H9 (cell line): ENCODE data around the gene PDE8A. TPM values are rescaled to one million over a fixed set of nuclear protein-coding genes. Genes with fewer than 3 reads are reported as not detected.

Experiments used
- DNase-seq: peaks from one replicate; pipeline ENCODE4 v3.0.0-alpha.2; 2017
- H2AFZ ChIP-seq: one replicate; pipeline ENCODE4 v1.6.1; 2013; ENCODE audit warnings: mild to moderate bottlenecking, low read length, control low read depth, moderate library complexity
- H2AK5ac ChIP-seq: 2 replicates; pipeline ENCODE4 v1.6.1; 2013; ENCODE audit warnings: low read length, control low read depth, mixed read lengths; ENCODE audit not compliant: insufficient read length
- H2BK120ac ChIP-seq: one replicate; pipeline ENCODE4 v1.6.1; 2013; ENCODE audit warnings: low read depth, mild to moderate bottlenecking, low read length, control low read depth, inconsistent platforms; ENCODE audit not compliant: poor library complexity, severe bottlenecking
- H2BK12ac ChIP-seq: 2 replicates; pipeline ENCODE4 v1.6.1; 2013; ENCODE audit warnings: low read length, control low read depth, mixed read lengths, low read depth; ENCODE audit not compliant: insufficient read length
- H2BK15ac ChIP-seq: 2 replicates; pipeline ENCODE4 v1.6.1; 2013; ENCODE audit warnings: low read depth, low read length, control low read depth
- H2BK20ac ChIP-seq: one replicate; pipeline ENCODE4 v1.6.1; 2013; ENCODE audit warnings: low read depth, mild to moderate bottlenecking, low read length, control low read depth, inconsistent platforms; ENCODE audit not compliant: poor library complexity, severe bottlenecking
- H2BK5ac ChIP-seq: 2 replicates; pipeline ENCODE4 v1.6.1; 2013; ENCODE audit warnings: low read length, control low read depth, mixed read lengths; ENCODE audit not compliant: insufficient read length
- H3K14ac ChIP-seq: 2 replicates; pipeline ENCODE4 v1.6.1; 2013; ENCODE audit warnings: low read length, control low read depth; ENCODE audit not compliant: insufficient read depth
- H3K18ac ChIP-seq: 2 replicates; pipeline ENCODE4 v1.6.1; 2013; ENCODE audit warnings: low read depth, mild to moderate bottlenecking, mixed read lengths, low read length, control low read depth; ENCODE audit not compliant: insufficient read length
- H3K23ac ChIP-seq: 2 replicates; pipeline ENCODE4 v1.6.1; 2013; ENCODE audit warnings: low read length, control low read depth, mixed read lengths, low read depth; ENCODE audit not compliant: insufficient read length
- H3K23me2 ChIP-seq: 2 replicates; pipeline ENCODE4 v1.6.1; 2013; ENCODE audit warnings: low read depth, mild to moderate bottlenecking, mixed read lengths, low read length, control low read depth; ENCODE audit not compliant: insufficient read length, poor library complexity, severe bottlenecking
- H3K27ac ChIP-seq: 2 replicates; pipeline ENCODE4 v1.5.1; 2013; ENCODE audit warnings: low read length, control low read depth, mixed read lengths, low read depth; ENCODE audit not compliant: insufficient read length
- H3K27me3 ChIP-seq: 2 replicates; pipeline ENCODE4 v1.6.1; 2013; ENCODE audit warnings: low read length, control low read depth, inconsistent platforms; ENCODE audit not compliant: insufficient read depth
- H3K4ac ChIP-seq: 2 replicates; pipeline ENCODE4 v1.6.1; 2013; ENCODE audit warnings: low read depth, mild to moderate bottlenecking, control low read depth, inconsistent platforms, low read length, moderate library complexity
- H3K4me1 ChIP-seq: 2 replicates; pipeline ENCODE4 v1.6.1; 2013; ENCODE audit warnings: low read length, control low read depth, inconsistent platforms; ENCODE audit not compliant: insufficient read depth
- H3K4me2 ChIP-seq: 2 replicates; pipeline ENCODE4 v1.6.1; 2013; ENCODE audit warnings: low read length, control low read depth, mixed read lengths; ENCODE audit not compliant: insufficient read length, insufficient read depth
- H3K56ac ChIP-seq: 2 replicates; pipeline ENCODE4 v1.6.1; 2013; ENCODE audit warnings: low read depth, mild to moderate bottlenecking, mixed read lengths, low read length, control low read depth; ENCODE audit not compliant: insufficient read length
- H3K79me1 ChIP-seq: 2 replicates; pipeline ENCODE4 v1.6.1; 2013; ENCODE audit warnings: low read depth, mild to moderate bottlenecking, moderate library complexity, low read length, control low read depth, inconsistent platforms; ENCODE audit not compliant: insufficient read depth, poor library complexity, severe bottlenecking
- H3K79me2 ChIP-seq: 2 replicates; pipeline ENCODE4 v1.6.1; 2013; ENCODE audit warnings: low read length, control low read depth, inconsistent platforms; ENCODE audit not compliant: insufficient read depth
- H3K9ac ChIP-seq: 2 replicates; pipeline ENCODE4 v1.6.1; 2013; ENCODE audit warnings: low read length, control low read depth, mixed read lengths; ENCODE audit not compliant: insufficient read length; ENCODE audit errors: extremely low read depth
- H3K9me3 ChIP-seq: one replicate; pipeline ENCODE4 v1.6.1; 2013; ENCODE audit warnings: low read depth, low read length, inconsistent platforms; ENCODE audit not compliant: control insufficient read depth
- H3T11ph ChIP-seq: one replicate; pipeline ENCODE4 v1.6.1; 2013; ENCODE audit warnings: mild to moderate bottlenecking, low read length, control low read depth, inconsistent platforms
- H4K20me1 ChIP-seq: one replicate; pipeline ENCODE4 v1.6.1; 2013; ENCODE audit not compliant: control insufficient read depth, insufficient read length, insufficient read depth
- H4K5ac ChIP-seq: 2 replicates; pipeline ENCODE4 v1.6.1; 2013; ENCODE audit warnings: low read depth, mild to moderate bottlenecking, mixed read lengths, low read length, control low read depth; ENCODE audit not compliant: insufficient read length
- H4K8ac ChIP-seq: replicated peaks from 2 replicates; pipeline ENCODE4 v1.6.1; 2013; ENCODE audit warnings: low read length, control low read depth, mixed read lengths, low read depth; ENCODE audit not compliant: insufficient read length
- H4K91ac ChIP-seq: 2 replicates; pipeline ENCODE4 v1.6.1; 2013; ENCODE audit warnings: low read depth, mild to moderate bottlenecking, moderate library complexity, mixed read lengths, low read length, control low read depth; ENCODE audit not compliant: insufficient read length
- H3K27ac Mint-ChIP-seq, 3 experiments: 2 replicates in 2 of 3; 3 replicates in 1 of 3; pipeline ENCODE4 v1.8.0; 2020 to 2021; ENCODE audit warnings: mixed read lengths in 3 of 3, mild to moderate bottlenecking in 1 of 3, moderate library complexity in 1 of 3
- H3K27me3 Mint-ChIP-seq: 2 replicates; pipeline ENCODE4 v1.8.0; 2021; ENCODE audit warnings: low read depth, mild to moderate bottlenecking, moderate library complexity, mixed read lengths
- H3K36me3 Mint-ChIP-seq, 3 experiments: 2 replicates in 2 of 3; 3 replicates in 1 of 3; pipeline ENCODE4 v1.8.0; 2020 to 2021; ENCODE audit warnings: low read depth in 3 of 3, mixed read lengths in 3 of 3; ENCODE audit not compliant: insufficient read depth in 1 of 3
- H3K4me1 Mint-ChIP-seq, 2 experiments: 2 replicates each; pipeline ENCODE4 v1.8.0; 2020; ENCODE audit warnings: mixed read lengths in 2 of 2
- H3K4me3 Mint-ChIP-seq, 2 experiments: 2 replicates in 1 of 2; 3 replicates in 1 of 2; pipeline ENCODE4 v1.8.0; 2020 to 2021; ENCODE audit warnings: mild to moderate bottlenecking in 2 of 2, mixed read lengths in 2 of 2, moderate library complexity in 1 of 2
- H3K9me3 Mint-ChIP-seq, 2 experiments: 2 replicates in 1 of 2; 3 replicates in 1 of 2; pipeline ENCODE4 v1.8.0; 2020; ENCODE audit warnings: mild to moderate bottlenecking in 2 of 2, mixed read lengths in 2 of 2, moderate library complexity in 1 of 2
- WGBS: extraction: QIAGEN DNeasy Blood & Tissue Kit; methylation state at CpG from one replicate; pipeline ENCODE4 v1.1.7; 2013; ENCODE audit warnings: missing lambda C conversion rate, low lambda C conversion rate, mixed read lengths; ENCODE audit not compliant: insufficient read length; ENCODE audit errors: extremely low coverage; 5-methylcytosine and 5-hydroxymethylcytosine counted together
- total RNA-seq: library from RNA; stranded (reverse); gene quantifications from 2 replicates; pipeline ENCODE4 v1.2.1, GENCODE V29; 2021
- TF ChIP-seq, protein P1 (sequence below): fragments of 200-600 bp; sonication (generic); conservative IDR thresholded peaks from 3 replicates; pipeline ENCODE4 v1.8.0; 2021; ENCODE audit warnings: antibody characterized with exemption, mild to moderate bottlenecking

Gene PDE8A
- total RNA-seq, 1 experiment from 2014 or later: 9.3 TPM

DNA sequence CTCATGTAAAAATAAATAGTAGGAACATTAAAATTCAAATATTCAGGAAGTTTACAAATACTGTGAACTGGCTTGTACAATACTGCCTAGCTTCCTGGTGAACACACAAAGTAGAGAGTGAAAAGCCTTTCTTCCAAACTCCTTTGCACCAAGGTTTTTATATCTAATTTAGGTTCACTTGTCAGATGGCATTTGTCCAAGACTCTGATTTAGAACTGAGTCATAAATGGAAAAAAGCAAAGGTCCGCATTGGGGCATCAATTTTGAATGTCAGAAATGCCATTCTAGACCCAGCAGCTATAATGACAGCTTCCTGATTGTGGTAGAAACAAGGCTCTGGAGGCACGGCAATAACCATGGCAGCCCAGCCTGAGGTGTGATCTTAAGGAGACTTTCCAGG is 160.7 kb downstream of the PDE8A start:
- H3K9me3 Mint-ChIP-seq: no peaks in the 10 kb centered on the region

More for the DNA sequence above, 160.7 kb downstream of the PDE8A start:
- H3K23me2 ChIP-seq: no peaks in the 10 kb centered on the region
- no peaks in the 10 kb centered on the region for H3K4me1 ChIP-seq
- no peaks in the 10 kb centered on the region for H3K9me3 ChIP-seq
- H2AK5ac ChIP-seq: no peak overlapping the region
- no peak overlapping the region for H4K5ac ChIP-seq
- H2BK5ac ChIP-seq: no peak overlapping the region
- no peak overlapping the region for H3K56ac ChIP-seq
- H4K91ac ChIP-seq: no peak overlapping the region
- H2BK12ac ChIP-seq: no peak overlapping the region
- H3K79me1 ChIP-seq: no peaks in the 10 kb centered on the region
- no peaks in the 10 kb centered on the region for H4K20me1 ChIP-seq
- H4K8ac ChIP-seq: no peak overlapping the region
- H3K9ac ChIP-seq: no peak overlapping the region
- H2BK15ac ChIP-seq: no peak overlapping the region
- no peak overlapping the region for H2BK20ac ChIP-seq
- TF ChIP-seq, protein P1, sequence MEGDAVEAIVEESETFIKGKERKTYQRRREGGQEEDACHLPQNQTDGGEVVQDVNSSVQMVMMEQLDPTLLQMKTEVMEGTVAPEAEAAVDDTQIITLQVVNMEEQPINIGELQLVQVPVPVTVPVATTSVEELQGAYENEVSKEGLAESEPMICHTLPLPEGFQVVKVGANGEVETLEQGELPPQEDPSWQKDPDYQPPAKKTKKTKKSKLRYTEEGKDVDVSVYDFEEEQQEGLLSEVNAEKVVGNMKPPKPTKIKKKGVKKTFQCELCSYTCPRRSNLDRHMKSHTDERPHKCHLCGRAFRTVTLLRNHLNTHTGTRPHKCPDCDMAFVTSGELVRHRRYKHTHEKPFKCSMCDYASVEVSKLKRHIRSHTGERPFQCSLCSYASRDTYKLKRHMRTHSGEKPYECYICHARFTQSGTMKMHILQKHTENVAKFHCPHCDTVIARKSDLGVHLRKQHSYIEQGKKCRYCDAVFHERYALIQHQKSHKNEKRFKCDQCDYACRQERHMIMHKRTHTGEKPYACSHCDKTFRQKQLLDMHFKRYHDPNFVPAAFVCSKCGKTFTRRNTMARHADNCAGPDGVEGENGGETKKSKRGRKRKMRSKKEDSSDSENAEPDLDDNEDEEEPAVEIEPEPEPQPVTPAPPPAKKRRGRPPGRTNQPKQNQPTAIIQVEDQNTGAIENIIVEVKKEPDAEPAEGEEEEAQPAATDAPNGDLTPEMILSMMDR: no peak
- no peak overlapping the region for H3K18ac ChIP-seq
- H2AFZ ChIP-seq: no peak overlapping the region
- no peak overlapping the region for H3K4me2 ChIP-seq
- Mint-ChIP-seq H3K4me3 (no peak overlapping the region), H3K36me3 (peaks cover 0 to 2% (median 0%) of the 10 kb centered on the region in 3 experiments; a peak in 1 of 7 replicates), H3K4me1 (peaks cover 6 to 9% of the 10 kb centered on the region in 2 experiments), H3K27ac (no peak overlapping the region), H3K27me3 (no peaks in the 10 kb centered on the region)
- H3K27ac ChIP-seq: no peak overlapping the region
- no peak overlapping the region for H3K4ac ChIP-seq
- H3K27me3 ChIP-seq: no peaks in the 10 kb centered on the region
- H3K79me2 ChIP-seq: no peaks in the 10 kb centered on the region
- H3T11ph ChIP-seq: no peak overlapping the region
- H3K23ac ChIP-seq: no peak overlapping the region
- DNase-seq: no peak
- no peak overlapping the region for H2BK120ac ChIP-seq
- WGBS: no CpG with 5 or more reads among the region's 2 CpGs
- no peak overlapping the region for H3K14ac ChIP-seq
